BE2C (cell line): Measurements from ENCODE around the gene FYN.

Experiments
- DNase-seq: peaks from one replicate; pipeline ENCODE4 v3.0.0-alpha.2; 2020
- H3K27me3 ChIP-seq: fragments of 250-450 bp; sonication (Bioruptor Pico); 2 replicates; pipeline ENCODE4 v1.5.1; 2020; ENCODE audit warnings: mild to moderate bottlenecking
- H3K36me3 ChIP-seq: fragments of 250-450 bp; sonication (Bioruptor Pico); 2 replicates; pipeline ENCODE4 v1.5.1; 2020; ENCODE audit warnings: mild to moderate bottlenecking
- H3K4me1 ChIP-seq: fragments of 250-450 bp; sonication (Bioruptor Pico); 2 replicates; pipeline ENCODE4 v1.5.1; 2020
- H3K4me3 ChIP-seq: 2 replicates; pipeline ENCODE4 v1.5.1; 2011; ENCODE audit warnings: low read depth, low read length
- H3K9me3 ChIP-seq: fragments of 250-450 bp; sonication (Bioruptor Pico); 2 replicates; pipeline ENCODE4 v1.5.1; 2020
- CTCF ChIP-seq: IDR thresholded peaks from 2 replicates; pipeline ENCODE4 v1.5.1; 2012; ENCODE audit warnings: mild to moderate bottlenecking, low read depth, low read length

FYN gene

GRCh38 chr6:111680015-111680712, 193.1 kb downstream of the FYN start:
- Histone ChIP-seq H3K36me3 (peaks cover 26% of the 10 kb centered on the region), H3K4me3 (no peak overlapping the region), H3K27me3 (no peaks in the 10 kb centered on the region), H3K4me1 (no peaks in the 10 kb centered on the region), H3K9me3 (no peaks in the 10 kb centered on the region)
- no peak for DNase-seq
- TF ChIP-seq CTCF: no peak

GRCh38 chr6:111679126-111679858, 194.0 kb downstream of the FYN start:
- Histone ChIP-seq H3K9me3 (no peaks in the 10 kb centered on the region), H3K27me3 (no peaks in the 10 kb centered on the region), H3K4me3 (no peak overlapping the region), H3K36me3 (peaks cover 26% of the 10 kb centered on the region), H3K4me1 (no peaks in the 10 kb centered on the region)
- no peak for TF ChIP-seq CTCF
- no peak for DNase-seq

- H3K9me3 ChIP-seq: no peaks in the 10 kb centered on the region
- no peak overlapping the region for H3K4me3 ChIP-seq
- no peaks in the 10 kb centered on the region for H3K4me1 ChIP-seq
- peaks cover 33% of the 10 kb centered on the region for H3K36me3 ChIP-seq
- no peaks in the 10 kb centered on the region for H3K27me3 ChIP-seq
- DNase-seq: no peak
- TF ChIP-seq CTCF: no peak
Measured at GRCh38 chr6:111677249-111677990, 195.8 kb downstream of the FYN start.

GRCh38 chr6:111676383-111676782, 196.9 kb downstream of the FYN start:
- Histone ChIP-seq H3K4me1 (no peaks in the 10 kb centered on the region), H3K27me3 (no peaks in the 10 kb centered on the region), H3K9me3 (no peaks in the 10 kb centered on the region), H3K36me3 (peaks cover 35% of the 10 kb centered on the region), H3K4me3 (no peak overlapping the region)
- TF ChIP-seq CTCF: no peak
- DNase-seq: no peak

- H3K4me3 ChIP-seq: no peak overlapping the region
- no peaks in the 10 kb centered on the region for H3K9me3 ChIP-seq
- no peaks in the 10 kb centered on the region for H3K4me1 ChIP-seq
- H3K27me3 ChIP-seq: no peaks in the 10 kb centered on the region
- H3K36me3 ChIP-seq: peaks cover 36% of the 10 kb centered on the region
- no peak for DNase-seq
- no peak for TF ChIP-seq CTCF
Measured at GRCh38 chr6:111674883-111675282, 198.4 kb downstream of the FYN start.
